NOMO-1 (cell line): ENCODE data around the gene RGS16.

Experiments used
- DNase-seq, 2 experiments: peaks; one replicate each; lab custom pipeline; 2025; ENCODE audit not compliant: unreplicated experiment in 2 of 2; lab: John Stamatoyannopoulos, UW

RGS16 gene

GRCh38 chr1:182630586-182630985, 26.4 kb upstream of the RGS16 start:
- DNase-seq = no peak

GRCh38 chr1:182629499-182630096, 25.4 kb upstream of the RGS16 start:
- DNase-seq = no peak

- DNase-seq = no peak
Observed at GRCh38 chr1:182629080-182629479, 24.9 kb upstream of the RGS16 start.

DNA sequence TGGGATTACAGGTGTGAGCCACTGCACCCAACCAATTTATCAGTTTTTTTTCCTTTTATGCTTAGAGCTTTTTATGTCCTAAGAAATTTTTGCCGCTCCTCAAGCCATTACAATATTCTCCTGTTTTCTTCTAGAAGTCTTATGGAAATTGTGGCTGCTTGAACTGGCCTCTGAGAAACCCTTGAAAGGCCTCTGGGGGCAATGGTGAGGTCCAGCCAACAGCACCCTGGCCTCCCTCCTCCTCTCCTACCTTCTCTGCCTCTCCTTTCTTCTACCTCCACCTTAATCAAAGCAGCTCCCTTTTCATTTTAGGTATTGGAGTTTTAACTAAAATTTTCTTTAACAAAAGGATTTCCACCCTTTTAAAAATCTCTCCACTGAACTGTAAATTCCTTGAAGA, 24.5 kb upstream of the RGS16 start:
- DNase-seq = no peak

GRCh38 chr1:182627622-182628021, 23.4 kb upstream of the RGS16 start:
- DNase-seq = no peak

- no peak for DNase-seq
Observed at GRCh38 chr1:182626527-182626926, 22.3 kb upstream of the RGS16 start.

DNA sequence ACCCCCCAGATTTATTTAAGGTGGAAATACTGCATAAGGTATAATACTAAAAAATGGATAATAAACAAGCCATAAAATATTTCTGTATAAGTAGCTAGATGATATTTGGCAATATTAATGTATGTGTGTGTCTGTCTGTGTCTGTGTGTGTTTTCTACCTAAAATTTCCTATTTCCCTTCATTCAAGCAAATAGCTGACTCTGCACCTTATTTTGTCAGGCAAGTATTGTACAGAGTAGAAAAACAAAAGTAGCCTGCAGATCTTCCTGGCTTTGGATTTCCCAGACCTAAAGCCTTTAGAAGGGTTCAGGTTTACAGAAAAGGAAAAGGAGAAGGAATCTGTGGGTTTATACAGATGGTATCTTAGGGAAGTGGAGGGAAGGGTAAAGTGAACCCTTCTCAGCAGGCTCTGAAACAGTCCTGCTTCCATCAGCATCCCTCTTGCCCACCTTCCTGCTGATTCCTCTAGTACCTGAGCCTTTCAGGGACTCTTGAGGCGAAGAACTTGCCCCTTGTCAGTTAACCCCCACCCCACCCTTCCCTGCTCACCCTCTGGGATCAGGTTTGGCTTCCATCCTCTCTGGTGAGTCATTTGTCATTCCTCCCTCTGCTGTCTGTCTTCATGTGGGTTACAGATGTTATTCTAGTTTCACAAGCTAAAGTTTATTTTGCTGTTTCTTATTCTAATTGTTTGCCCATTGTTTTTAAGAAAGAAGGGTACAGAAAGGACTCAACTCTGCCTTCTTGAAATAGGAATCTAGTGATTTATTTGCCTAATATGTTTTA, 21.7 kb upstream of the RGS16 start:
- no peak for DNase-seq

GRCh38 chr1:182625024-182625423, 20.8 kb upstream of the RGS16 start:
- DNase-seq = no peak

DNA sequence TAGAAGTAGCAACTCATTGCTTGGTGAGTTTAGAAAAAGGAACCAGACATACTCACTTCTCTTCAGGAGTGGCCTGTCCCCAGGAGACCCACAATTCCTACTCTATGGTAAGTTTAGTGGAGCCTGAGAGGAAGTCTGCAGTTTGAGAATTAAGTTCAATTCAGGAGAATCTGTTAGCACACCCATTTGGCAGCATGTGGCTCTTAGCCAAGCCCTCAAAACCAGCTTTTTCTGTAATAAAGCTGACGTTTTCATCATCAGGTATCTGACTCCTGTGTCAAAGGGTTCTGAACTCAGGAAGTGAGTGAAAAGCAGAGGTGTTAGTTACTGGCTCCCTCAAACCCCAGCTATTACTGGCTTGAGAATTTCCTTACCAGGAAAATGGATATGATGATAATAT, 20.4 kb upstream of the RGS16 start:
- DNase-seq = no peak

DNA sequence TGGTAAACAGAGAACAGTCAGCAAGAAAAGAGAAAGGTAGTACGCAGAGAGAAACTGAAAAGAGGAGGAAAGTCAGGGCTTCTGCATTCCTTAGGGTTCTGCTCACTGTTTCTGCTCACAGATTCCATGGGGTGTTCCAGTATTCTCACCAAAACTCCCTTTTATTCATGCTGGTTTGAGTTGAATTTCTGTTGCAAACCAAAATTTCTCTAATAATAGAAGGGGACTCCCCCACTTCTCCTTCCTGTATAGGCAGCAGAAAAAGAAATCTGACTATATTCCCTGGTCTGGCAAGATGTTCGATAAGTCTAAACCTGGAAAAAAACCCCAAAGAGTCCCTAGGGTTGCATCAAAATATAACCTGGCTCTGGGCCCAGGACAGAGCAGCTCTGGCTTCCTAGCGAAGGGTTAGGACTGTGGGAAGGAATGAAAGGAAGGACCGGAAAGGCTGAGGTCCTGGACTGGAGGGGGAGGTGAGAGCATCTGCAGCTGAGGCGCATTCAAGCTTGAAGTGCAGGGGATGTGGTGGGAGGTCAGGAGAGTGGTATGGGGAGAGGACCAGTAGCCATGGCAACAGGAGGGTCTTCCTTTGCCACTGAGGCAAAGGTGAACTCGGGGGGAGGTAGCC, 18.8 kb upstream of the RGS16 start:
- no peak for DNase-seq

- no peak for DNase-seq
Observed at GRCh38 chr1:182621906-182622305, 17.7 kb upstream of the RGS16 start.

DNA sequence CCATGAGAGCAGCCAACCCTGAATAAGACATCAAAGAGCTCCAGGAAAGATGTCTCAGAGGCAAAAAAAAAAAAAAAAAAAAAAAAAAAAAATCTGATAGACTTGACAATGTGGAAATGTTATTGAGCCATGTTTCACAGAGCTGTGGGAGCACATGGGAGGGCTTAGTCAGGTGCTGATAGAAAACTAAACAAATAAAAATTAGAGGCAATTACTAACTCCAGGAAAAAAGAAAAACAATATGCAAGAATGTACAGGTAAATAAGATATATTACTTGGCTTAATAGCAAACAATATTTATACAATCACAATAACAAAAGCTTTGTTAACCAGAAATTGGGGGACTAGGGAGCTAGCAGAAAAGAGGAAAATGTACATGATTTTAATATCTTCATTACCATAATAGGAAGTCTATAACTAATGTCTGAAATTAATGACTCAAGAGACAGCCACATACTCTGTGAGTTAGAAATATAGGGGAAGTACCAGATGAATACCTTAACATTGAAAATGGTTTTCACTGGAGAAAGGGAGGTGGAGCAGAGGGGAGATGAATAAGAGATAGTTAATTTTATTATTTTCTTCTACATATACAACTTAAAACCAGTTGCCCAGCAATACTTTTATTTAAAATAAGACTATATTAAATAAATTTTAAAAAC, 16.9 kb upstream of the RGS16 start:
- DNase-seq = no peak

DNA sequence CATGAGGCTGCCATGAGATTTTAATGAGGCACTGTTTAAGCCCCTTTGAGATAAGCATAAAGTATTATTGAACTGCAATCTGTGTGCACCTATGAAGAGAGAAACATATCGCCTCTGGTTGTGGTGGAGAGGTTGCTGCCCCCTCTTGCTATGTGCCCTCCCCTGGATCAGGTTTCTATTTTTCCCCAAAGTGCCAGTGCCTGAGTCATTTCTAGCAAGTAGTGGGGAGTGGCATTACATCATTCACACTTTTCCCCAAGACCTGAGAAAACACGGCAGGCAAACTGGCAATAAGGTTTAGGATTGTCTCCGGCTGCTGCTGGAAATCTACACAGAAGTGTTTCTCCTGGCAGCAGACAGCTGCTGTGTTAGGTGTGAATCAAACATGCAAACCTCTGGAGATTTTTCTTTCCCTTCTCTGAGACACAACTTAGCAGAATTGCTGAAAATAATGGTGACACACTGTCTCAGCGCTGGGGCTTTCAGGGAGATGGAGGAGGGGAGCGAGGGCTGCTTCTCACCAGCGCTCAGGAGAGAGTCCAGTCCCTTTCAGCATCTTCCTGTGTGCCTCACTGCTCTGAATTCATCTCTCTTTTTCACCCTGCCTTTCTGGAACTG, 13.7 kb upstream of the RGS16 start:
- DNase-seq = no peak

GRCh38 chr1:182617014-182617429, 12.8 kb upstream of the RGS16 start:
- no peak for DNase-seq

- DNase-seq = no peak
Observed at GRCh38 chr1:182616130-182617013, 12.2 kb upstream of the RGS16 start.

DNA sequence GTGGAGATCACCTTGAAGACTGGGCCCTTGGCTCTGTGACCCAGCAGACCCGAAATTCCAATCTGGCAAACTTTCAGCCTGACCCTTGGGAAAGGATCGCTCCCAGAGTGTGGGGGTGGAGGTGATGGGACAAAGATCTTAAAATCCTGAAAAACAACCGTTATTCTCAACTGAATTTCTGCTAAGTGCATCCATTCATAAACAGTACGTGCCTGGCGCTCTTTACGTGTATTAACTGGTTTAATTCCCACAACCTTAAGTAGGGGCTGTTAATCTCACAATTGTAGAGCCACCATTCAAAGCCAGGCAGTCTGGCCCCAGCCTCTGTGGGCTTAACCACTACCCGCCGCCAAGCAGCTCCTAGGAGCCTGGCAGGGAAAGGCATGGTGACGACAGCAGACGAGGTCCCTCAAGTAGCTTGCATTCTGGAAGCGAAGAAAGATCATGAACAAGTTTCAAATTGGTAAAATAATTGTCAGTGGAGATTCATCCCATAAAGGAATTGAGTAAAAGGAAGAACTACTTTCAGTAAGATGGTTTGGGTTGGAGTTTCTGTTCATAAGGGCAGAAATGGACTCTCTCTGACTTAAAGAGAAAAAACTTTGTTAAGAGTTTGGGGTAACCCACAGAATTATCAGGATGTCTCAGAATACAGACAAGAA, 11.4 kb upstream of the RGS16 start:
- DNase-seq = no peak

DNA sequence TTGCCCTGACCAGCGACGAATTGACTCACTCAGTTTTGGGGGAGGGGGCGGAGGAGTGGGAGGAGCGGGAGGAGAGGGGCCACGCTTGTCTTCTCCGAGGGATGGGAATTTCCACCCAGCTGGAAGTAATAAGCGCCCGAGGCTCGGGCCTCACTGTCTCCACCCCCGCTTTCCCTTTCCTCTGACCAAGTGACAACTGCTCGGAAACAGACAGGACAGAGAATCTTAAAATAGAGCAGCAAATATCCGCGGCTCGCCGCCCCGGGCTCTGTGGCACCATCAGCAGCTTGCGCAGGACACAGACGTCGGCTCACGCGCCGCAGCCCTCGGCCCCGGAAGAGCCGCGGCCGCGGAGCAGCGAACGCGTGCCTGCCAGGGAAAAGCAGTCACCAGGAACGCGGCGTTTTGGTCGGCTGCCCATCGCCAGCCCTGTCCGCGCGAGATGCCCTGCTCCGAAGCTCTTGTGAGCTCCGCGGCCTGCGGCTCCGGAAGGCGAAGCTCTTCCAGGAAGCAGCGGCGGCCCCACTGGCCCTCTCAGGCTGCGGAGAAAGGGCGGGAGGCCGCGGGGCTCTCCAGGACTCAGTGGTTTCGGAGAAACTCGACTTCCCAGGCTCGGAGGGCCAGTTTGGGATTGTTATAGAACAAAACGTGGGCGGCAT, 10.7 kb upstream of the RGS16 start:
- DNase-seq = peak; percentile 33 to 52

- no peak for DNase-seq
Observed at GRCh38 chr1:182611787-182612186, 7.6 kb upstream of the RGS16 start.

GRCh38 chr1:182611326-182611725, 7.1 kb upstream of the RGS16 start:
- no peak for DNase-seq
